ENCODE data around the gene WDR38. TPM values are rescaled to one million over a fixed set of nuclear protein-coding genes. Genes with fewer than 3 reads are reported as not detected.
A peak's percentile ranks its signal among the peaks of the same experiment; 100 is the strongest.

WDR38 gene
- total RNA-seq, 1 donor from 2014 or later, result not detected

GRCh38 chr9:124869986-124870560, 16.8 kb downstream of the WDR38 start:
- H3K4me1 Mint-ChIP-seq (ENCODE audit: low read depth, unreplicated experiment), result peaks cover 29% of the 10 kb centered on the region
- Histone ChIP-seq H3K4me2 (ENCODE audit: low read length) (peak overlapping the region; percentile 96), H3K4me1 (ENCODE audit: insufficient read depth, low read length) (peaks cover 24% of the 10 kb centered on the region), H3K79me2 (ENCODE audit: insufficient read depth, low read length) (peaks cover 79% of the 10 kb centered on the region), H3K27me3 (ENCODE audit: insufficient read depth, low read length) (no peaks in the 10 kb centered on the region), H3K4me3 (ENCODE audit: insufficient read depth, low read depth, low read length) (peak overlapping the region; percentile 94), H4K20me1 (ENCODE audit: insufficient read depth, low read length) (peaks cover 52% of the 10 kb centered on the region), H3K9ac (ENCODE audit: low read length) (peak overlapping the region; percentile 99), H3K36me3 (ENCODE audit: insufficient read depth, low read length) (peaks cover 7% of the 10 kb centered on the region), H2AFZ (ENCODE audit: low read depth, low read length) (peak overlapping the region; percentile 9), H3K27ac (ENCODE audit: low read depth, low read length) (peak overlapping the region; percentile 96), H3K9me3 (ENCODE audit: insufficient read depth, low read depth, low read length) (no peaks in the 10 kb centered on the region)
- H3K27ac Mint-ChIP-seq (ENCODE audit: unreplicated experiment), result peak overlapping the region; percentile 91
- no peaks in the 10 kb centered on the region for H3K9me3 Mint-ChIP-seq (ENCODE audit: unreplicated experiment)
- peaks cover 7% of the 10 kb centered on the region for H3K36me3 Mint-ChIP-seq (ENCODE audit: low read depth, unreplicated experiment)
- DNase-seq (ENCODE audit: low read depth) (no peak), FAIRE-seq (no peak)
- no peaks in the 10 kb centered on the region for H3K27me3 Mint-ChIP-seq (ENCODE audit: low read depth, unreplicated experiment)
- H3K4me3 Mint-ChIP-seq (ENCODE audit: unreplicated experiment), result peak overlapping the region; percentile 90
- no peak for TF ChIP-seq EZH2 (IDR thresholded peaks at IDR 0.05; ENCODE audit: insufficient read depth, low read length)
- no peak for TF ChIP-seq CTCF (IDR thresholded peaks at IDR 0.05; ENCODE audit: insufficient read depth, low read depth, low read length)

GRCh38 chr9:124870723-124871122, 17.5 kb downstream of the WDR38 start:
- Histone ChIP-seq H4K20me1 (ENCODE audit: insufficient read depth, low read length) (peaks cover 59% of the 10 kb centered on the region), H3K79me2 (ENCODE audit: insufficient read depth, low read length) (peaks cover 86% of the 10 kb centered on the region), H3K4me1 (ENCODE audit: insufficient read depth, low read length) (peaks cover 24% of the 10 kb centered on the region), H3K27ac (ENCODE audit: low read depth, low read length) (peak overlapping the region; percentile 96), H3K9ac (ENCODE audit: low read length) (peak overlapping the region; percentile 99), H3K4me3 (ENCODE audit: insufficient read depth, low read depth, low read length) (peak overlapping the region; percentile 94), H2AFZ (ENCODE audit: low read depth, low read length) (no peak overlapping the region), H3K36me3 (ENCODE audit: insufficient read depth, low read length) (peaks cover 12% of the 10 kb centered on the region), H3K9me3 (ENCODE audit: insufficient read depth, low read depth, low read length) (no peaks in the 10 kb centered on the region), H3K27me3 (ENCODE audit: insufficient read depth, low read length) (no peaks in the 10 kb centered on the region), H3K4me2 (ENCODE audit: low read length) (peak overlapping the region; percentile 96)
- TF ChIP-seq CTCF (IDR thresholded peaks at IDR 0.05; ENCODE audit: insufficient read depth, low read depth, low read length), result no peak
- TF ChIP-seq EZH2 (IDR thresholded peaks at IDR 0.05; ENCODE audit: insufficient read depth, low read length), result no peak
- Mint-ChIP-seq H3K4me1 (ENCODE audit: low read depth, unreplicated experiment) (peaks cover 29% of the 10 kb centered on the region), H3K27me3 (ENCODE audit: low read depth, unreplicated experiment) (no peaks in the 10 kb centered on the region), H3K27ac (ENCODE audit: unreplicated experiment) (peak overlapping the region; percentile 91), H3K36me3 (ENCODE audit: low read depth, unreplicated experiment) (peaks cover 10% of the 10 kb centered on the region), H3K4me3 (ENCODE audit: unreplicated experiment) (peak overlapping the region; percentile 90), H3K9me3 (ENCODE audit: unreplicated experiment) (no peaks in the 10 kb centered on the region)
- DNase-seq (ENCODE audit: low read depth) (no peak), FAIRE-seq (no peak)

GRCh38 chr9:124871156-124871561, 17.9 kb downstream of the WDR38 start:
- DNase-seq (ENCODE audit: low read depth) (no peak), FAIRE-seq (no peak)
- Histone ChIP-seq H3K9ac (ENCODE audit: low read length) (peak overlapping the region; percentile 99), H3K27me3 (ENCODE audit: insufficient read depth, low read length) (no peaks in the 10 kb centered on the region), H2AFZ (ENCODE audit: low read depth, low read length) (no peak overlapping the region), H3K4me1 (ENCODE audit: insufficient read depth, low read length) (peaks cover 24% of the 10 kb centered on the region), H3K9me3 (ENCODE audit: insufficient read depth, low read depth, low read length) (no peaks in the 10 kb centered on the region), H3K27ac (ENCODE audit: low read depth, low read length) (no peak overlapping the region), H3K4me2 (ENCODE audit: low read length) (peak overlapping the region; percentile 96), H3K4me3 (ENCODE audit: insufficient read depth, low read depth, low read length) (peak overlapping the region; percentile 94), H3K79me2 (ENCODE audit: insufficient read depth, low read length) (peaks cover 87% of the 10 kb centered on the region), H3K36me3 (ENCODE audit: insufficient read depth, low read length) (peaks cover 13% of the 10 kb centered on the region), H4K20me1 (ENCODE audit: insufficient read depth, low read length) (peaks cover 63% of the 10 kb centered on the region)
- Mint-ChIP-seq H3K36me3 (ENCODE audit: low read depth, unreplicated experiment) (peaks cover 10% of the 10 kb centered on the region), H3K27me3 (ENCODE audit: low read depth, unreplicated experiment) (no peaks in the 10 kb centered on the region), H3K27ac (ENCODE audit: unreplicated experiment) (peak overlapping the region; percentile 36), H3K4me3 (ENCODE audit: unreplicated experiment) (peak overlapping the region; percentile 90), H3K4me1 (ENCODE audit: low read depth, unreplicated experiment) (peaks cover 29% of the 10 kb centered on the region), H3K9me3 (ENCODE audit: unreplicated experiment) (no peaks in the 10 kb centered on the region)
- TF ChIP-seq CTCF (IDR thresholded peaks at IDR 0.05; ENCODE audit: insufficient read depth, low read depth, low read length) (no peak), EZH2 (IDR thresholded peaks at IDR 0.05; ENCODE audit: insufficient read depth, low read length) (no peak)
